Measurements from ENCODE around the gene TBC1D22A. TPM values are rescaled to one million over a fixed set of nuclear protein-coding genes. Genes with fewer than 3 reads are reported as not detected.

The TBC1D22A gene
- polyA plus RNA-seq, 1 donor (not counting 4 experiments of a cell fraction or from before 2014, with no cell fraction given), result 20.9 TPM

- no peak overlapping the region for H2AFZ ChIP-seq (ENCODE audit: control insufficient read depth, low read length)
- no peaks in the 10 kb centered on the region for H3K36me3 ChIP-seq (ENCODE audit: control insufficient read depth in 2 of 2, extremely low read depth in 1 of 2, insufficient read depth in 2 of 2, low read length in 2 of 2)
- H4K20me1 ChIP-seq (ENCODE audit: control insufficient read depth, extremely low read depth, insufficient read depth, low read length), result no peaks in the 10 kb centered on the region
- H3K9me1 ChIP-seq (ENCODE audit: control insufficient read depth, extremely low read depth, insufficient read depth, low read length), result no peaks in the 10 kb centered on the region
- TF ChIP-seq EZH2 (IDR thresholded peaks at IDR 0.05; ENCODE audit: low read length) (no peak), CTCF (optimal IDR thresholded peaks at IDR 0.05 in 1 of 3, IDR thresholded peaks at IDR 0.05 in 1 of 3, conservative IDR thresholded peaks at IDR 0.05 in 1 of 3; ENCODE audit: extremely low read depth in 1 of 3, insufficient read depth in 2 of 3, low read length in 3 of 3) (no peak)
- H3K4me3 ChIP-seq (ENCODE audit: control insufficient read depth in 2 of 3, extremely low read depth in 1 of 3, insufficient read depth in 2 of 3, low read depth in 1 of 3, low read length in 3 of 3), result no peak overlapping the region
- no peak overlapping the region for H3K9ac ChIP-seq (ENCODE audit: control insufficient read depth, extremely low read depth, insufficient read depth, low read length)
- H3K79me2 ChIP-seq (ENCODE audit: control insufficient read depth, insufficient read depth, low read length), result no peaks in the 10 kb centered on the region
- FAIRE-seq (no peak), DNase-seq (ENCODE audit: low read depth, low spot score) (no peak)
- H3K4me2 ChIP-seq (ENCODE audit: control insufficient read depth, extremely low read depth, insufficient read depth, low read depth, low read length), result no peak overlapping the region
- dilution Hi-C loops (cut with MboI; ENCODE audit: extremely low pct_ligation_motif_present, low sequenced_read_pairs), result no loop called here
- no peaks in the 10 kb centered on the region for H3K9me3 ChIP-seq (ENCODE audit: control insufficient read depth, low read depth, low read length)
- H3K27ac ChIP-seq (ENCODE audit: control insufficient read depth, insufficient read depth, low read length), result no peak overlapping the region
- H3K27me3 ChIP-seq (ENCODE audit: control insufficient read depth, extremely low read depth, insufficient read depth, low read length), result peaks cover 16% of the 10 kb centered on the region
- peaks cover 14% of the 10 kb centered on the region for H3K4me1 ChIP-seq (ENCODE audit: control insufficient read depth, extremely low read depth, insufficient read depth, low read length)
Measured at GRCh38 chr22:46750863-46751443, 11.5 kb upstream of the TBC1D22A start.

DNA sequence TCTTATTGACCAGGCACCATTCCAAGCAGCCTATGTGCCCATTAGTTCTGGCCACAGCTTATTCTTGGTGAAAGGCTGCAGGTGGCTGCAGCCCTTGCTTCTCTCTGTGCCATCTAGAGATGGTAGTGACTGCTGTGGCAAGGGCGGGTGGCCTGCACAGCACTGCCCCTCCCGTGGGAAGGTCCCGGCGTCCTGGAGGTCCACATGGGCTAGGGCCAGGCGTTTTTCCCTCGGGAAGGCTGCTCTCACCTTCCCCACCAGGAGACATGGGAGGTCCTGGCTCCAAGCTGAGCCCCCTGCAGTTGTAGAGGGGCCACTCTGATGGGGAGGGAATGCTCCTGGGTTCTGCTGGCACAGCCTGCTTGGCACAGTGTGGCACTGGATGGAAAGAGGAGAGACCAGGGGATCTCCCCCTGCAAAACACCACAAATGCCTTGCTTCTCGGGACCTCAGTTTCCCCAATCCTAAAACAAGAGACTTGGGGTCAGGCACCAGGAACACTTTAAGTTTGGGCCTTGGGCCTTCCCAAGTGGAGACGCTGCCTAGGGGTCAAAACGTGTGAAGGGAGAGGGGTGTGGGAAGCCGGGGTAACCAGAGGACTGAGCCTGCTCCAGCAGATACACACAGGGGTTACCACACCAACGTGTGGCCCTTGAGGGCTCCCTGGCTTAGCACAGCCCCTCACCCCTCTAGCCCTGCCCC lies 10.0 kb upstream of the TBC1D22A start:
- Histone ChIP-seq H2AFZ (ENCODE audit: control insufficient read depth, low read length) (no peak overlapping the region), H3K4me2 (ENCODE audit: control insufficient read depth, extremely low read depth, insufficient read depth, low read depth, low read length) (no peak overlapping the region), H3K9me3 (ENCODE audit: control insufficient read depth, low read depth, low read length) (no peaks in the 10 kb centered on the region), H3K27me3 (ENCODE audit: control insufficient read depth, extremely low read depth, insufficient read depth, low read length) (peaks cover 11% of the 10 kb centered on the region), H3K9ac (ENCODE audit: control insufficient read depth, extremely low read depth, insufficient read depth, low read length) (no peak overlapping the region), H3K4me1 (ENCODE audit: control insufficient read depth, extremely low read depth, insufficient read depth, low read length) (peaks cover 14% of the 10 kb centered on the region), H3K79me2 (ENCODE audit: control insufficient read depth, insufficient read depth, low read length) (no peaks in the 10 kb centered on the region), H3K36me3 (ENCODE audit: control insufficient read depth in 2 of 2, extremely low read depth in 1 of 2, insufficient read depth in 2 of 2, low read length in 2 of 2) (no peaks in the 10 kb centered on the region), H4K20me1 (ENCODE audit: control insufficient read depth, extremely low read depth, insufficient read depth, low read length) (no peaks in the 10 kb centered on the region), H3K4me3 (ENCODE audit: control insufficient read depth in 2 of 3, extremely low read depth in 1 of 3, insufficient read depth in 2 of 3, low read depth in 1 of 3, low read length in 3 of 3) (no peak overlapping the region), H3K9me1 (ENCODE audit: control insufficient read depth, extremely low read depth, insufficient read depth, low read length) (no peaks in the 10 kb centered on the region), H3K27ac (ENCODE audit: control insufficient read depth, insufficient read depth, low read length) (no peak overlapping the region)
- FAIRE-seq (no peak), DNase-seq (ENCODE audit: low read depth, low spot score) (no peak)
- TF ChIP-seq CTCF (optimal IDR thresholded peaks at IDR 0.05 in 1 of 3, IDR thresholded peaks at IDR 0.05 in 1 of 3, conservative IDR thresholded peaks at IDR 0.05 in 1 of 3; ENCODE audit: extremely low read depth in 1 of 3, insufficient read depth in 2 of 3, low read length in 3 of 3) (no peak), EZH2 (IDR thresholded peaks at IDR 0.05; ENCODE audit: low read length) (no peak)
- dilution Hi-C loops (cut with MboI; ENCODE audit: extremely low pct_ligation_motif_present, low sequenced_read_pairs), result no loop called here

All from keratinocyte (primary cell).